H1 (cell line): Measurements from ENCODE around the gene ASB8.

ENCODE experiments used
- CBX8 ChIP-seq: fragments of 300-800, 300-1000 bp; sonication (generic); IDR thresholded peaks from 2 replicates; pipeline ENCODE4 v1.7.1; 2016; ENCODE audit warnings: low read depth, low read length, borderline replicate concordance
- CTCF ChIP-seq, 3 experiments: IDR thresholded peaks; 1 replicate in 2 of 3; 2 replicates in 1 of 3; pipeline versions ENCODE4 v1.5.1 to v1.6.1; 2011; ENCODE audit warnings: low read length in 3 of 3, mild to moderate bottlenecking in 3 of 3, inconsistent platforms in 2 of 3, low read depth in 1 of 3, moderate library complexity in 1 of 3; ENCODE audit not compliant: insufficient read depth in 1 of 3; ENCODE audit errors: control extremely low read depth in 1 of 3
- E2F6 ChIP-seq: IDR thresholded peaks from 2 replicates; pipeline ENCODE4 v1.6.1; 2012; ENCODE audit warnings: inconsistent platforms
- EP300 ChIP-seq, 2 experiments: IDR thresholded peaks; 1 replicate in 1 of 2; 2 replicates in 1 of 2; pipeline ENCODE4 v1.6.1; 2011 to 2012; ENCODE audit warnings: low read depth in 2 of 2, low read length in 2 of 2, mild to moderate bottlenecking in 2 of 2, borderline replicate concordance in 1 of 2, inconsistent platforms in 1 of 2, moderate library complexity in 1 of 2
- EZH2 ChIP-seq: fragments of 200-600 bp; sonication (generic); IDR thresholded peaks from 2 replicates; pipeline ENCODE4 v1.7.1; 2012; ENCODE audit warnings: low read depth, mild to moderate bottlenecking, moderate library complexity, low read length, inconsistent platforms; ENCODE audit not compliant: severe bottlenecking
- JUND ChIP-seq: IDR thresholded peaks from 2 replicates; pipeline ENCODE4 v1.6.1; 2011; ENCODE audit warnings: mild to moderate bottlenecking, improper control_type of control experiment, low read length
- POLR2A ChIP-seq, 2 experiments: IDR thresholded peaks; 1 replicate in 1 of 2; 2 replicates in 1 of 2; pipeline ENCODE4 v1.6.1; 2011; ENCODE audit warnings: low read depth in 2 of 2, low read length in 2 of 2, mild to moderate bottlenecking in 2 of 2; ENCODE audit errors: control extremely low read depth in 1 of 2
- RBBP5 ChIP-seq: IDR thresholded peaks from 2 replicates; pipeline ENCODE4 v1.7.1; 2012; ENCODE audit warnings: low read depth, mild to moderate bottlenecking, inconsistent platforms, low read length, moderate library complexity, borderline replicate concordance
- RNF2 ChIP-seq: fragments of 200-900, 300-1000 bp; sonication (generic); IDR thresholded peaks from 2 replicates; pipeline ENCODE4 v1.7.1; 2016; ENCODE audit warnings: borderline replicate concordance, low read depth, mild to moderate bottlenecking, antibody characterized with exemption, low read length; ENCODE audit not compliant: poor library complexity, severe bottlenecking; ENCODE audit errors: missing control alignments
- TCF12 ChIP-seq: IDR thresholded peaks from 2 replicates; pipeline ENCODE4 v1.6.1; 2011; ENCODE audit warnings: low read depth, mild to moderate bottlenecking, low read length

- no peak for TF ChIP-seq CTCF (IDR thresholded peaks at IDR 0.05; ENCODE audit: control extremely low read depth in 1 of 3, insufficient read depth in 1 of 3, low read depth in 1 of 3, low read length in 3 of 3)
- TF ChIP-seq EP300 (IDR thresholded peaks at IDR 0.05; ENCODE audit: borderline replicate concordance in 1 of 2, low read depth in 2 of 2, low read length in 2 of 2): no peak
- no peak for TF ChIP-seq RBBP5
- TF ChIP-seq CBX8: no peak
- no peak for TF ChIP-seq RNF2
- TF ChIP-seq E2F6: no peak
- TF ChIP-seq EZH2: no peak
- no peak for TF ChIP-seq TCF12
- TF ChIP-seq POLR2A (IDR thresholded peaks at IDR 0.05; ENCODE audit: control extremely low read depth in 1 of 2, low read depth in 2 of 2, low read length in 2 of 2): no peak
- no peak for TF ChIP-seq JUND
These were observed 41.7 kb upstream of the ASB8 start for GRCh38 chr12:48198985-48199384.
